Memory B cell (primary cell): ENCODE data around the gene GNAT3.

ENCODE experiments used
- ATAC-seq: fragments of 150-1000 bp; cut with Tn5 transposase; 2 replicates; pipeline ENCODE4 v1.10.0; 2021; ENCODE audit warnings: low read depth, mild to moderate bottlenecking, moderate library complexity
- DNase-seq, 2 donors: peaks; one replicate each; pipeline ENCODE4 v3.0.0; 2022; ENCODE audit warnings: low spot score in 2 of 2
- H3K27ac Mint-ChIP-seq: one replicate; pipeline ENCODE4 v1.8.0; 2022; ENCODE audit warnings: mild to moderate bottlenecking, moderate library complexity, mixed read lengths
- H3K27me3 Mint-ChIP-seq: one replicate; pipeline ENCODE4 v1.8.0; 2022; ENCODE audit warnings: mixed read lengths
- H3K36me3 Mint-ChIP-seq: one replicate; pipeline ENCODE4 v1.8.0; 2022; ENCODE audit warnings: mild to moderate bottlenecking, mixed read lengths
- H3K4me1 Mint-ChIP-seq: one replicate; pipeline ENCODE4 v1.8.0; 2022; ENCODE audit warnings: mixed read lengths
- H3K4me3 Mint-ChIP-seq: one replicate; pipeline ENCODE4 v1.8.0; 2022; ENCODE audit warnings: mild to moderate bottlenecking, moderate library complexity, mixed read lengths
- H3K9me3 Mint-ChIP-seq: one replicate; pipeline ENCODE4 v1.8.0; 2022; ENCODE audit warnings: mixed read lengths

The GNAT3 gene

GRCh38 chr7:80524693-80525092, 12.8 kb upstream of the GNAT3 start:
- H3K9me3 Mint-ChIP-seq: peaks cover 2% of the 10 kb centered on the region
- ATAC-seq (no peak), DNase-seq (no peak)
- H3K27ac Mint-ChIP-seq: no peak overlapping the region
- no peaks in the 10 kb centered on the region for H3K27me3 Mint-ChIP-seq
- no peaks in the 10 kb centered on the region for H3K36me3 Mint-ChIP-seq
- H3K4me3 Mint-ChIP-seq: no peak overlapping the region
- no peaks in the 10 kb centered on the region for H3K4me1 Mint-ChIP-seq

- H3K27ac Mint-ChIP-seq: no peak overlapping the region
- DNase-seq: no peak
- H3K4me1 Mint-ChIP-seq: no peaks in the 10 kb centered on the region
- H3K9me3 Mint-ChIP-seq: peaks cover 4% of the 10 kb centered on the region
- ATAC-seq: no peak
- no peaks in the 10 kb centered on the region for H3K36me3 Mint-ChIP-seq
- no peak overlapping the region for H3K4me3 Mint-ChIP-seq
- no peaks in the 10 kb centered on the region for H3K27me3 Mint-ChIP-seq
Observed at GRCh38 chr7:80521809-80522208, 9.9 kb upstream of the GNAT3 start.

GRCh38 chr7:80520199-80520598, 8.3 kb upstream of the GNAT3 start:
- ATAC-seq: no peak
- H3K4me3 Mint-ChIP-seq: no peak overlapping the region

DNA sequence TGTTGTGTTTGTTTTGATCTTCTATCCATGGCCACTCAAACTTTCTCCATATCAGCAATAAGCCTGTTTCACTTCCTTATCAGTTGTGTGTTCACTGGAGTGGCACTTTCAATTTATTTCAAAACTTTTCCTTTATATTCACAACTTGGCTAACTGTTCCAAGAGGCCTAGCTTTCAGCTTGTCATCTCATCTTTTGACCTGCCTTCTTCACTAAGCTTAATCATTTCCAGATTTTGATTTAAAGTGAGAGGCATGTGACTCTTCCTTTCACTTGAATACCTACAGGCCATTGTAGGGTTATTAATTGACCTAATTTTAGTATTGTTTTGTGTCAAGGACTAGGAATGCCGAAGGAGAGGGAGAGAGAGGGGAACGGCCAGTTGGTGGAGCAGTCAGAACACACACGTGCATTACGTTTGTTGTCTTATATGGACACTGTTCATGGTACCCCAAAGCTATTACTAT, 5.5 kb upstream of the GNAT3 start:
- Mint-ChIP-seq H3K4me3 (no peak overlapping the region), H3K27me3 (no peaks in the 10 kb centered on the region), H3K36me3 (no peaks in the 10 kb centered on the region), H3K4me1 (no peaks in the 10 kb centered on the region), H3K9me3 (peaks cover 2% of the 10 kb centered on the region), H3K27ac (no peak overlapping the region)
- DNase-seq (no peak), ATAC-seq (no peak)

More at GRCh38 chr7:80520199-80520598, 8.3 kb upstream of the GNAT3 start:
- H3K4me1 Mint-ChIP-seq: no peaks in the 10 kb centered on the region
- H3K27ac Mint-ChIP-seq: no peak overlapping the region
- DNase-seq: no peak
- no peaks in the 10 kb centered on the region for H3K27me3 Mint-ChIP-seq
- H3K36me3 Mint-ChIP-seq: no peaks in the 10 kb centered on the region
- H3K9me3 Mint-ChIP-seq: peaks cover 2% of the 10 kb centered on the region

GRCh38 chr7:80515298-80515697, 3.4 kb upstream of the GNAT3 start:
- no peak for ATAC-seq
- peaks cover 3% of the 10 kb centered on the region for H3K9me3 Mint-ChIP-seq
- no peak for DNase-seq
- no peaks in the 10 kb centered on the region for H3K36me3 Mint-ChIP-seq
- no peaks in the 10 kb centered on the region for H3K4me1 Mint-ChIP-seq
- no peak overlapping the region for H3K27ac Mint-ChIP-seq
- H3K27me3 Mint-ChIP-seq: no peaks in the 10 kb centered on the region
- no peak overlapping the region for H3K4me3 Mint-ChIP-seq

GRCh38 chr7:80510021-80510420, 1.8 kb downstream of the GNAT3 start:
- H3K27me3 Mint-ChIP-seq: no peaks in the 10 kb centered on the region
- no peak for ATAC-seq

GRCh38 chr7:80508440-80508839, 3.4 kb downstream of the GNAT3 start:
- no peak for ATAC-seq
- Mint-ChIP-seq H3K36me3 (no peaks in the 10 kb centered on the region), H3K4me3 (no peak overlapping the region), H3K27ac (no peak overlapping the region), H3K4me1 (no peaks in the 10 kb centered on the region), H3K9me3 (peaks cover 4% of the 10 kb centered on the region), H3K27me3 (no peaks in the 10 kb centered on the region)
- no peak for DNase-seq

More at GRCh38 chr7:80510021-80510420, 1.8 kb downstream of the GNAT3 start:
- H3K4me3 Mint-ChIP-seq: no peak overlapping the region
- no peaks in the 10 kb centered on the region for H3K4me1 Mint-ChIP-seq
- peaks cover 2% of the 10 kb centered on the region for H3K9me3 Mint-ChIP-seq
- DNase-seq: no peak
- no peak overlapping the region for H3K27ac Mint-ChIP-seq
- no peaks in the 10 kb centered on the region for H3K36me3 Mint-ChIP-seq

DNA sequence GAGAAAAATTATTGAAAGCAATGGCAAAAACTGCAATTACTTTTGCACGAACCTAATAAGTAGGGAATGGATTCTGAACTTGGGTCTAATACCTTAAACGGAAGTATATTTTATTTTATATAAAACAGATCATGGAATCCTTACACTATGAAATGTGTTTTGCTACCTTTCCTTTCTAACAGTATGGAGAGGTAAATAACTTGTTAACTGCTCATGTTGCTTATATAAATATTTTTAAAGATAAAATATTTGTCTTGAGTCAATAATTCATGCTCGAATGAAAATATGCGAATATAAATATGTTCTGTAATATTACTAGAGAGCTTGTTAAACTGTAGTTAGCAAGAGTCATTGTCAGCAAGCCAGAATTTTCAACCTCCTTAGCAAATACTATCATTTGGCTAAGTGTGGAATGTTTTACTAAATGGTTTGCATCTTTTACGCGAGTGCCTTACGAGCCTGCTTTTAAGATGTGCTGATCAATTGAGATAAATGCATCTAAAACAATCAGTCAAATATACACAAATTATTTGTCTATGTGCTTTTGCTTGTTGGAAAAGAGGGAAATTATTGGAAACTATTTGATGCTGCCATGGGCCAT, 5.9 kb downstream of the GNAT3 start:
- ATAC-seq (no peak), DNase-seq (no peak)
- Mint-ChIP-seq H3K27ac (no peak overlapping the region), H3K4me3 (no peak overlapping the region), H3K9me3 (peaks cover 4% of the 10 kb centered on the region), H3K4me1 (no peaks in the 10 kb centered on the region), H3K27me3 (no peaks in the 10 kb centered on the region), H3K36me3 (no peaks in the 10 kb centered on the region)

DNA sequence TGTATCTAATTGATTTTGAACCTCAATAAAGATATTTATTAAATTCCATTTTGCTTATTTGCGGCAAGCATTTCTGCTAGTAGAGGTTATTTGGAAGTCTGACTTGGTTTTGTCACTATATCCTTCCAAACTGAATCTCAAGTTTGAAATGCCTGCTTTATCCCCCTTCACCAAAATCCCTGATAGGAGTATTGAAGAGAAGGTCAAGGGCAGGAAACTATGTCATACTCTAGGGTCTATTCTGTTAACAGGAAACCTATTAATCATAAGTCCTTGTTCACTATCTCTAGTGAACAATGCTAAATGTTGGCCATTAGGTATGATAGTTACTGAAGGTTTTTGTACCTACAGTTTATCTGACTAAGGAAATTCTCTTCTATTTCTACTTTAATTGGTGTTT, 11.5 kb downstream of the GNAT3 start:
- Mint-ChIP-seq H3K36me3 (no peaks in the 10 kb centered on the region), H3K9me3 (peaks cover 5% of the 10 kb centered on the region), H3K4me3 (no peak overlapping the region), H3K4me1 (no peaks in the 10 kb centered on the region), H3K27ac (no peak overlapping the region), H3K27me3 (no peaks in the 10 kb centered on the region)
- DNase-seq (no peak), ATAC-seq (no peak)

GRCh38 chr7:80499350-80499953, 12.4 kb downstream of the GNAT3 start:
- Mint-ChIP-seq H3K4me3 (no peak overlapping the region), H3K27ac (no peak overlapping the region), H3K4me1 (no peaks in the 10 kb centered on the region), H3K36me3 (no peaks in the 10 kb centered on the region), H3K9me3 (peaks cover 2% of the 10 kb centered on the region), H3K27me3 (no peaks in the 10 kb centered on the region)
- no peak for ATAC-seq
- DNase-seq: no peak

- H3K27me3 Mint-ChIP-seq: no peaks in the 10 kb centered on the region
- no peak for ATAC-seq
- DNase-seq: no peak
- no peaks in the 10 kb centered on the region for H3K36me3 Mint-ChIP-seq
- H3K4me3 Mint-ChIP-seq: no peak overlapping the region
- H3K4me1 Mint-ChIP-seq: no peaks in the 10 kb centered on the region
- H3K9me3 Mint-ChIP-seq: peaks cover 4% of the 10 kb centered on the region
- no peak overlapping the region for H3K27ac Mint-ChIP-seq
Observed at GRCh38 chr7:80498481-80499349, 13.1 kb downstream of the GNAT3 start.

- no peaks in the 10 kb centered on the region for H3K4me1 Mint-ChIP-seq
- ATAC-seq (no peak), DNase-seq (no peak)
- no peaks in the 10 kb centered on the region for H3K36me3 Mint-ChIP-seq
- H3K9me3 Mint-ChIP-seq: peaks cover 4% of the 10 kb centered on the region
- H3K4me3 Mint-ChIP-seq: no peak overlapping the region
- no peaks in the 10 kb centered on the region for H3K27me3 Mint-ChIP-seq
- no peak overlapping the region for H3K27ac Mint-ChIP-seq
Observed at GRCh38 chr7:80496586-80496985, 15.3 kb downstream of the GNAT3 start.

- Mint-ChIP-seq H3K27me3 (no peaks in the 10 kb centered on the region), H3K9me3 (peaks cover 4% of the 10 kb centered on the region), H3K36me3 (no peaks in the 10 kb centered on the region), H3K4me1 (no peaks in the 10 kb centered on the region), H3K4me3 (no peak overlapping the region), H3K27ac (no peak overlapping the region)
- DNase-seq (no peak), ATAC-seq (no peak)
Observed at GRCh38 chr7:80493121-80493849, 18.6 kb downstream of the GNAT3 start.

DNA sequence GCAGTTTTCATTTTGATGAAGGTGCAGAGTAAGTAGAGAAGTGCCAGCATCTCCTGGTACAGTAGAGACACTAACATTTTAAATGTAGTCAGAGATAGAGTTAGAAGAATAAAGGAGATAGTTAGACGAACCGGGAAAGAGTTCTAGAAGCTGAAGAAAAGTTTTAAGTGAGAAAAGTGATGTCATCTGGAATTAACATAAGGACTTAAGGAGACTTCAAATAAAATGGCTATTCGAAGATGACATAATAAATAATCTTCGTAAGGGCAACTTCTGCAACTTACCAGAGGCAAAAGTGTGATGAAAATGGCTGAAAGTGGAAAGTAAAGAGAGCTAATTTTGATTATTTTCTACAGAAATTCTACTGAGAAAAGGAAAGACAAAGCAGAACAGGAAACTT, 20.4 kb downstream of the GNAT3 start:
- DNase-seq: no peak
- Mint-ChIP-seq H3K9me3 (peaks cover 4% of the 10 kb centered on the region), H3K27ac (no peak overlapping the region), H3K27me3 (no peaks in the 10 kb centered on the region), H3K36me3 (no peaks in the 10 kb centered on the region), H3K4me3 (no peak overlapping the region), H3K4me1 (no peaks in the 10 kb centered on the region)
- no peak for ATAC-seq
